Measurements from ENCODE around the gene ASB10. TPM values are rescaled to one million over a fixed set of nuclear protein-coding genes. Genes with fewer than 3 reads are reported as not detected.

The ASB10 gene
- total and polyA plus RNA-seq, 2 donors (not counting 1 experiment from before 2014, with no cell fraction given), result not detected

DNA sequence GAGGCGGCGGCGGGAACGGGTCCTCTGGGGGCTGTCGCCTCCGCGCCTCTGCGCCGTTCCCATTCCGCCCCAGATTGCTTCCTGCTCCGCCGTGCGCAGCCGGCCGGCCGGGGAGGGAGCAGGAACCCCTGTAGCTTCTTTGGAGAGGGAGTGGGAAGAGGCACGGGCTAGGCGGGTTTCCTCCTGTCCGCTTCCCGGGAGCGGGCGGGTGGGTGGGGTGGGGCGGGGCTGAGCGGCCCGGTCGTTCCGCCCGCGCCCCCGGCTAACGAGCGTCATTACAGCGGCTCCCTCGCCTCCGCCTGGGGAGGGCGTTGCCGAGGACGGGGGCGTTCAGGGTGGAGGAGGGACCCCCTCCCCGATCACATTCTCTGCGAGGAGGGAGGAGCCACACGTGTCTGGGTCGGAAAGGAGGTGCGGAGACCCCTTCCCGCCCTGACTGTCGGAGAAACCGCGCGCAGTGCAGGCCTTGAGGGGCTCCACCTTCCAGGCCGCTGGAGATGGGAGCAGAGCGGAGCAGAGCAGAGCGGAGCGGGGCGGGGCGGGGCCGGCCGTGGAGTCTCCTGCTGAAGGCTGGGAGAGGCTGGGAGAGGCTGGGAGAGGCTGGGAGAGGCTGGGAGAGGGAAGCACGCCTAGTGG, 61.1 kb downstream of the ASB10 start:
- no peaks in the 10 kb centered on the region for H3K9me3 ChIP-seq (ENCODE audit: control extremely low read depth in 1 of 3, control insufficient read depth in 2 of 3, insufficient read depth in 1 of 3, low read length in 2 of 3)
- ChIA-PET CTCF (no interaction called here), POLR2A (no interaction called here)
- ATAC-seq (ENCODE audit: low read depth) (no peak), DNase-seq (no peak)
- H4K20me1 ChIP-seq (ENCODE audit: control insufficient read depth, insufficient read depth, low read length, poor library complexity, severe bottlenecking), result no peaks in the 10 kb centered on the region
- peaks cover 3% of the 10 kb centered on the region for H3K4me1 Mint-ChIP-seq
- TF ChIP-seq, protein P1, sequence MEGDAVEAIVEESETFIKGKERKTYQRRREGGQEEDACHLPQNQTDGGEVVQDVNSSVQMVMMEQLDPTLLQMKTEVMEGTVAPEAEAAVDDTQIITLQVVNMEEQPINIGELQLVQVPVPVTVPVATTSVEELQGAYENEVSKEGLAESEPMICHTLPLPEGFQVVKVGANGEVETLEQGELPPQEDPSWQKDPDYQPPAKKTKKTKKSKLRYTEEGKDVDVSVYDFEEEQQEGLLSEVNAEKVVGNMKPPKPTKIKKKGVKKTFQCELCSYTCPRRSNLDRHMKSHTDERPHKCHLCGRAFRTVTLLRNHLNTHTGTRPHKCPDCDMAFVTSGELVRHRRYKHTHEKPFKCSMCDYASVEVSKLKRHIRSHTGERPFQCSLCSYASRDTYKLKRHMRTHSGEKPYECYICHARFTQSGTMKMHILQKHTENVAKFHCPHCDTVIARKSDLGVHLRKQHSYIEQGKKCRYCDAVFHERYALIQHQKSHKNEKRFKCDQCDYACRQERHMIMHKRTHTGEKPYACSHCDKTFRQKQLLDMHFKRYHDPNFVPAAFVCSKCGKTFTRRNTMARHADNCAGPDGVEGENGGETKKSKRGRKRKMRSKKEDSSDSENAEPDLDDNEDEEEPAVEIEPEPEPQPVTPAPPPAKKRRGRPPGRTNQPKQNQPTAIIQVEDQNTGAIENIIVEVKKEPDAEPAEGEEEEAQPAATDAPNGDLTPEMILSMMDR (IDR thresholded peaks at IDR 0.05), result no peak
- TF ChIP-seq EZH2 (IDR thresholded peaks at IDR 0.05; ENCODE audit: borderline replicate concordance, insufficient read depth, low read depth, low read length, poor library complexity, severe bottlenecking), result no peak
- H3K4me2 ChIP-seq (replicated peaks; ENCODE audit: low read depth, low read length, poor library complexity, severe bottlenecking), result no peak overlapping the region
- no peaks in the 10 kb centered on the region for H3K79me2 ChIP-seq (ENCODE audit: control insufficient read depth, insufficient read depth, low read length)
- peaks cover 0 to 6% of the 10 kb centered on the region in 2 donors for H3K4me1 ChIP-seq (ENCODE audit: control insufficient read depth in 2 of 2, insufficient read depth in 2 of 2, low read length in 2 of 2)
- H2AFZ ChIP-seq (ENCODE audit: insufficient read depth, low read depth, low read length, poor library complexity, severe bottlenecking), result no peak overlapping the region
- no peak overlapping the region for H3K9ac ChIP-seq (ENCODE audit: low read length)
- H3K36me3 ChIP-seq (replicated peaks in 1 of 2; ENCODE audit: control extremely low read depth in 1 of 2, control insufficient read depth in 1 of 2, extremely low read depth in 1 of 2, insufficient read depth in 2 of 2, low read length in 1 of 2), result no peaks in the 10 kb centered on the region
- no peak overlapping the region for H3K27ac ChIP-seq (ENCODE audit: low read length in 2 of 2)
- H3K27me3 Mint-ChIP-seq, result peaks cover 3% of the 10 kb centered on the region
- H3K4me3 Mint-ChIP-seq, result no peak overlapping the region
- H3K9me3 Mint-ChIP-seq (ENCODE audit: insufficient read depth), result no peaks in the 10 kb centered on the region
- H3K4me3 ChIP-seq (ENCODE audit: control extremely low read depth in 1 of 5, extremely low read depth in 1 of 5, insufficient read depth in 1 of 5, low read depth in 2 of 5, low read length in 4 of 5), result no peak overlapping the region
- intact Hi-C loops (cut with micrococcal nuclease), result no loop called here
- H3K27ac Mint-ChIP-seq, result no peak overlapping the region
- WGBS (ENCODE audit: insufficient coverage), result 94% methylated on average over 47 of the region's 58 CpGs
- H3K27me3 ChIP-seq (replicated peaks in 1 of 4; ENCODE audit: control extremely low read depth in 1 of 4, control insufficient read depth in 3 of 4, insufficient read depth in 4 of 4, low read length in 3 of 4), result no peaks in the 10 kb centered on the region

Other genes starting within 250 kb of the ASB10 start
- gene KCNH2, start 208.9 kb downstream of the ASB10 start, total RNA-seq, result 0.86 and 0.87 TPM in 2 replicates
- 2.0 and 2.7 TPM in 2 replicates for gene KCNH2, start 208.9 kb downstream of the ASB10 start, polyA plus RNA-seq
- gene NOS3, start 196.2 kb downstream of the ASB10 start, total RNA-seq, result 0.39 TPM in 1 of 2 replicates, not detected in the other
- 0.54 and 0.75 TPM in 2 replicates for gene NOS3, start 196.2 kb downstream of the ASB10 start, polyA plus RNA-seq
- 4.2 and 5.1 TPM in 2 replicates for gene ATG9B, start 162.8 kb downstream of the ASB10 start, total RNA-seq
- 7.2 and 10.2 TPM in 2 replicates for gene ATG9B, start 162.8 kb downstream of the ASB10 start, polyA plus RNA-seq
- gene ABCB8, start 158.8 kb downstream of the ASB10 start, total RNA-seq, result 64.7 and 69.7 TPM in 2 replicates
- gene ABCB8, start 158.8 kb downstream of the ASB10 start, polyA plus RNA-seq, result 29.5 and 41.4 TPM in 2 replicates
- 2.9 and 4.8 TPM in 2 replicates for gene ASIC3, start 138.7 kb downstream of the ASB10 start, total RNA-seq
- gene ASIC3, start 138.7 kb downstream of the ASB10 start, polyA plus RNA-seq, result 5.0 and 6.3 TPM in 2 replicates
- gene CDK5, start 129.4 kb downstream of the ASB10 start, total RNA-seq, result 8.2 and 8.9 TPM in 2 replicates
- gene CDK5, start 129.4 kb downstream of the ASB10 start, polyA plus RNA-seq, result 4.5 and 8.4 TPM in 2 replicates
- gene SLC4A2, start 127.7 kb downstream of the ASB10 start, total RNA-seq, result 106 and 113 TPM in 2 replicates
- 82.8 and 103 TPM in 2 replicates for gene SLC4A2, start 127.7 kb downstream of the ASB10 start, polyA plus RNA-seq
- 119 and 120 TPM in 2 replicates for gene FASTK, start 106.4 kb downstream of the ASB10 start, total RNA-seq
- gene FASTK, start 106.4 kb downstream of the ASB10 start, polyA plus RNA-seq, result 251 and 258 TPM in 2 replicates
- 44.4 and 49.2 TPM in 2 replicates for gene TMUB1, start 103.8 kb downstream of the ASB10 start, total RNA-seq
- gene TMUB1, start 103.8 kb downstream of the ASB10 start, polyA plus RNA-seq, result 81.9 and 102 TPM in 2 replicates
- gene AGAP3, start 100.8 kb downstream of the ASB10 start, total RNA-seq, result 20.2 and 21.1 TPM in 2 replicates
- gene AGAP3, start 100.8 kb downstream of the ASB10 start, polyA plus RNA-seq, result 15.2 and 22.3 TPM in 2 replicates
- gene GBX1, start 19.6 kb downstream of the ASB10 start, total RNA-seq, result not detected in 2 replicates
- gene GBX1, start 19.6 kb downstream of the ASB10 start, polyA plus RNA-seq, result not detected in 2 replicates
- 3.1 and 4.2 TPM in 2 replicates for gene H2BK1, start 23.2 kb upstream of the ASB10 start, total RNA-seq
- not detected in 2 replicates for gene H2BK1, start 23.2 kb upstream of the ASB10 start, polyA plus RNA-seq
- 27.1 and 30.2 TPM in 2 replicates for gene ABCF2, start 40.0 kb upstream of the ASB10 start, total RNA-seq
- gene ABCF2, start 40.0 kb upstream of the ASB10 start, polyA plus RNA-seq, result 12.5 and 16.1 TPM in 2 replicates
- gene CHPF2, start 45.2 kb upstream of the ASB10 start, total RNA-seq, result 39.4 and 44.0 TPM in 2 replicates
- gene CHPF2, start 45.2 kb upstream of the ASB10 start, polyA plus RNA-seq, result 28.8 and 39.9 TPM in 2 replicates
- 0.29 TPM in 1 of 2 replicates, not detected in the other for gene SMARCD3, start 61.4 kb upstream of the ASB10 start, total RNA-seq
- 1.0 and 1.4 TPM in 2 replicates for gene SMARCD3, start 61.4 kb upstream of the ASB10 start, polyA plus RNA-seq
- 95.4 and 104 TPM in 2 replicates for gene NUB1, start 154.6 kb upstream of the ASB10 start, total RNA-seq
- 55.0 and 65.2 TPM in 2 replicates for gene NUB1, start 154.6 kb upstream of the ASB10 start, polyA plus RNA-seq
- 1.4 and 1.7 TPM in 2 replicates for gene WDR86, start 222.8 kb upstream of the ASB10 start, total RNA-seq
- 1.5 and 2.4 TPM in 2 replicates for gene WDR86, start 222.8 kb upstream of the ASB10 start, polyA plus RNA-seq